ENCODE data around the gene IFNG. TPM values are rescaled to one million over a fixed set of nuclear protein-coding genes. Genes with fewer than 3 reads are reported as not detected.

Gene IFNG
- total RNA-seq, 1 experiment from 2014 or later = not detected

GRCh38 chr12:68129979-68130378 lies 29.6 kb downstream of the IFNG start:
- no peak overlapping the region for H3K4ac ChIP-seq (ENCODE audit: low read depth, low read length)
- no peak overlapping the region for H4K5ac ChIP-seq (ENCODE audit: insufficient read length, low read depth, low read length)
- no peak overlapping the region for H2BK12ac ChIP-seq (ENCODE audit: insufficient read length, low read depth, low read length)
- Mint-ChIP-seq H3K9me3 (peaks cover 15 to 29% of the 10 kb centered on the region in 2 experiments), H3K27ac (no peak overlapping the region), H3K36me3 (ENCODE audit: insufficient read depth in 1 of 3, low read depth in 3 of 3) (peaks cover 4 to 31% (median 11%) of the 10 kb centered on the region in 3 experiments; a peak in 6 of 7 replicates), H3K27me3 (ENCODE audit: low read depth) (no peaks in the 10 kb centered on the region), H3K4me3 (no peak overlapping the region), H3K4me1 (peaks cover 2 to 10% of the 10 kb centered on the region in 2 experiments; a peak in 2 of 4 replicates)
- H3K14ac ChIP-seq (ENCODE audit: insufficient read depth, low read length) = no peak overlapping the region
- no peak overlapping the region for H3K56ac ChIP-seq (ENCODE audit: insufficient read length, low read depth, low read length)
- H4K8ac ChIP-seq (replicated peaks; ENCODE audit: insufficient read length, low read depth, low read length) = no peak overlapping the region
- H2BK15ac ChIP-seq (ENCODE audit: low read depth, low read length) = no peak overlapping the region
- H3T11ph ChIP-seq (ENCODE audit: low read length) = no peak overlapping the region
- no peak overlapping the region for H2AFZ ChIP-seq (ENCODE audit: low read length)
- H4K20me1 ChIP-seq (ENCODE audit: control insufficient read depth, insufficient read depth, insufficient read length) = no peaks in the 10 kb centered on the region
- WGBS (ENCODE audit: extremely low coverage, insufficient read length, low lambda C conversion rate) = no CpG with 5 or more reads among the region's 2 CpGs
- H3K4me1 ChIP-seq (ENCODE audit: insufficient read depth, low read length) = no peaks in the 10 kb centered on the region
- H3K18ac ChIP-seq (ENCODE audit: insufficient read length, low read depth, low read length) = no peak overlapping the region
- no peak overlapping the region for H4K91ac ChIP-seq (ENCODE audit: insufficient read length, low read depth, low read length)
- H2BK5ac ChIP-seq (ENCODE audit: insufficient read length, low read length) = no peak overlapping the region
- no peak overlapping the region for H3K4me2 ChIP-seq (ENCODE audit: insufficient read depth, insufficient read length, low read length)
- H2AK5ac ChIP-seq (ENCODE audit: insufficient read length, low read length) = no peak overlapping the region
- DNase-seq = no peak
- no peaks in the 10 kb centered on the region for H3K79me2 ChIP-seq (ENCODE audit: insufficient read depth, low read length)
- H2BK20ac ChIP-seq (ENCODE audit: low read depth, low read length, poor library complexity, severe bottlenecking) = no peak overlapping the region
- H2BK120ac ChIP-seq (ENCODE audit: low read depth, low read length, poor library complexity, severe bottlenecking) = no peak overlapping the region
- H3K9me3 ChIP-seq (ENCODE audit: control insufficient read depth, low read depth, low read length) = no peaks in the 10 kb centered on the region
- no peaks in the 10 kb centered on the region for H3K27me3 ChIP-seq (ENCODE audit: insufficient read depth, low read length)
- no peak overlapping the region for H3K23ac ChIP-seq (ENCODE audit: insufficient read length, low read depth, low read length)
- no peak overlapping the region for H3K9ac ChIP-seq (ENCODE audit: extremely low read depth, insufficient read length, low read length)
- TF ChIP-seq CTCF (conservative IDR thresholded peaks at IDR 0.05) = no peak
- H3K79me1 ChIP-seq (ENCODE audit: insufficient read depth, low read depth, low read length, poor library complexity, severe bottlenecking) = no peaks in the 10 kb centered on the region
- no peaks in the 10 kb centered on the region for H3K23me2 ChIP-seq (ENCODE audit: insufficient read length, low read depth, low read length, poor library complexity, severe bottlenecking)
- H3K27ac ChIP-seq (ENCODE audit: insufficient read length, low read depth, low read length) = no peak overlapping the region

Data from H9 (cell line).